SK-N-SH treated with all-trans-retinoic acid at 6 μM for 48 hours (cell line): ENCODE results near the gene FAAH.

ENCODE experiments used
- ATAC-seq: fragments of 200-7000 bp; cut with Tn5 transposase; 3 replicates; pipeline ENCODE4 v1.9.1; 2020; ENCODE audit warnings: mild to moderate bottlenecking, moderate library complexity
- ARNTL ChIP-seq: fragments of 450-650 bp; formaldehyde crosslinking; IDR thresholded peaks from 2 replicates; pipeline ENCODE4 v1.5.0; 2020; ENCODE audit warnings: low read depth, mild to moderate bottlenecking, moderate library complexity, borderline replicate concordance
- BACH2 ChIP-seq: fragments of 250-450 bp; sonication (Bioruptor Pico); IDR thresholded peaks from 2 replicates; pipeline ENCODE4 v1.9.0; 2021; ENCODE audit warnings: mild to moderate bottlenecking, borderline replicate concordance
- CSDC2 ChIP-seq: fragments of 250-450 bp; sonication (Bioruptor Pico); IDR thresholded peaks from 2 replicates; pipeline ENCODE4 v1.5.0; 2020; ENCODE audit warnings: mild to moderate bottlenecking, moderate library complexity
- ESRRG ChIP-seq: fragments of 250-450 bp; sonication (Bioruptor Pico); IDR thresholded peaks from 2 replicates; pipeline ENCODE4 v1.6.1; 2021; ENCODE audit warnings: mild to moderate bottlenecking
- GLIS3 ChIP-seq: fragments of 250-450 bp; sonication (Bioruptor Pico); IDR thresholded peaks from 2 replicates; pipeline ENCODE4 v1.5.0; 2020; ENCODE audit warnings: mild to moderate bottlenecking, moderate library complexity
- ISL1 ChIP-seq: fragments of 250-450 bp; sonication (Bioruptor Pico); IDR thresholded peaks from 2 replicates; pipeline ENCODE4 v2.1.2; 2022; ENCODE audit warnings: mild to moderate bottlenecking, moderate library complexity
- OSR1 ChIP-seq: fragments of 250-450 bp; sonication (Bioruptor Pico); IDR thresholded peaks from 2 replicates; pipeline ENCODE4 v1.8.0; 2022; ENCODE audit warnings: moderate library complexity, mild to moderate bottlenecking, inconsistent platforms
- RARB ChIP-seq: fragments of 250-450 bp; sonication (Bioruptor Pico); IDR thresholded peaks from 2 replicates; pipeline ENCODE4 v1.8.0; 2021; ENCODE audit warnings: mild to moderate bottlenecking, moderate library complexity
- SNAI2 ChIP-seq: fragments of 250-450 bp; sonication (Bioruptor Pico); IDR thresholded peaks from 2 replicates; pipeline ENCODE4 v1.5.0; 2020; ENCODE audit warnings: mild to moderate bottlenecking, moderate library complexity
- TCF4 ChIP-seq: fragments of 250-450 bp; sonication (Bioruptor Pico); IDR thresholded peaks from 2 replicates; pipeline ENCODE4 v1.8.0; 2021; ENCODE audit warnings: mild to moderate bottlenecking, moderate library complexity, borderline replicate concordance
- TOX ChIP-seq: fragments of 250-450 bp; sonication (Bioruptor Pico); IDR thresholded peaks from 2 replicates; pipeline ENCODE4 v1.8.0; 2021; ENCODE audit warnings: mild to moderate bottlenecking, moderate library complexity, borderline replicate concordance
- ZC3H10 ChIP-seq: fragments of 250-450 bp; sonication (Bioruptor Pico); IDR thresholded peaks from 2 replicates; pipeline ENCODE4 v1.5.1; 2021; ENCODE audit warnings: mild to moderate bottlenecking, moderate library complexity
- ZFP3 ChIP-seq: fragments of 250-450 bp; sonication (Bioruptor Pico); IDR thresholded peaks from 2 replicates; pipeline ENCODE4 v1.5.0; 2020; ENCODE audit warnings: mild to moderate bottlenecking, moderate library complexity
- ZFP30 ChIP-seq: fragments of 450-650 bp; formaldehyde crosslinking; IDR thresholded peaks from 2 replicates; pipeline ENCODE4 v1.5.0; 2022; ENCODE audit warnings: mild to moderate bottlenecking, moderate library complexity
- ZNF565 ChIP-seq: fragments of 450-650 bp; formaldehyde crosslinking; conservative IDR thresholded peaks from 2 replicates; pipeline ENCODE4 v1.5.0; 2020; ENCODE audit warnings: low read depth, mild to moderate bottlenecking, moderate library complexity
- ZNF70 ChIP-seq: fragments of 450-650 bp; formaldehyde crosslinking; IDR thresholded peaks from 2 replicates; pipeline ENCODE4 v1.5.0; 2020; ENCODE audit warnings: mild to moderate bottlenecking, moderate library complexity
- ZNF8 ChIP-seq: fragments of 450-650 bp; formaldehyde crosslinking; IDR thresholded peaks from 2 replicates; pipeline ENCODE4 v1.5.0; 2020; ENCODE audit warnings: mild to moderate bottlenecking, moderate library complexity
- TF ChIP-seq, protein P1 (sequence below): fragments of 250-450 bp; sonication (Bioruptor Pico); IDR thresholded peaks from 2 replicates; pipeline ENCODE4 v1.8.0; 2021; ENCODE audit warnings: low read depth, mild to moderate bottlenecking, moderate library complexity, borderline replicate concordance
- TF ChIP-seq, protein P2 (sequence below): fragments of 250-450 bp; sonication (Bioruptor Pico); IDR thresholded peaks from 2 replicates; pipeline ENCODE4 v1.5.0; 2020; ENCODE audit warnings: mild to moderate bottlenecking, moderate library complexity
- TF ChIP-seq, protein P3 (sequence below): fragments of 250-450 bp; sonication (Bioruptor Pico); IDR thresholded peaks from 2 replicates; pipeline ENCODE4 v1.5.1; 2021; ENCODE audit warnings: mild to moderate bottlenecking, moderate library complexity
- TF ChIP-seq, protein P4 (sequence below): fragments of 250-450 bp; sonication (Bioruptor Pico); IDR thresholded peaks from 2 replicates; pipeline ENCODE4 v1.5.1; 2020; ENCODE audit warnings: low read depth, mild to moderate bottlenecking, moderate library complexity
- TF ChIP-seq, protein P5 (sequence below): fragments of 250-450 bp; sonication (Bioruptor Pico); IDR thresholded peaks from 2 replicates; pipeline ENCODE4 v1.8.0; 2020; ENCODE audit warnings: mild to moderate bottlenecking, moderate library complexity, borderline replicate concordance

Gene FAAH

DNA sequence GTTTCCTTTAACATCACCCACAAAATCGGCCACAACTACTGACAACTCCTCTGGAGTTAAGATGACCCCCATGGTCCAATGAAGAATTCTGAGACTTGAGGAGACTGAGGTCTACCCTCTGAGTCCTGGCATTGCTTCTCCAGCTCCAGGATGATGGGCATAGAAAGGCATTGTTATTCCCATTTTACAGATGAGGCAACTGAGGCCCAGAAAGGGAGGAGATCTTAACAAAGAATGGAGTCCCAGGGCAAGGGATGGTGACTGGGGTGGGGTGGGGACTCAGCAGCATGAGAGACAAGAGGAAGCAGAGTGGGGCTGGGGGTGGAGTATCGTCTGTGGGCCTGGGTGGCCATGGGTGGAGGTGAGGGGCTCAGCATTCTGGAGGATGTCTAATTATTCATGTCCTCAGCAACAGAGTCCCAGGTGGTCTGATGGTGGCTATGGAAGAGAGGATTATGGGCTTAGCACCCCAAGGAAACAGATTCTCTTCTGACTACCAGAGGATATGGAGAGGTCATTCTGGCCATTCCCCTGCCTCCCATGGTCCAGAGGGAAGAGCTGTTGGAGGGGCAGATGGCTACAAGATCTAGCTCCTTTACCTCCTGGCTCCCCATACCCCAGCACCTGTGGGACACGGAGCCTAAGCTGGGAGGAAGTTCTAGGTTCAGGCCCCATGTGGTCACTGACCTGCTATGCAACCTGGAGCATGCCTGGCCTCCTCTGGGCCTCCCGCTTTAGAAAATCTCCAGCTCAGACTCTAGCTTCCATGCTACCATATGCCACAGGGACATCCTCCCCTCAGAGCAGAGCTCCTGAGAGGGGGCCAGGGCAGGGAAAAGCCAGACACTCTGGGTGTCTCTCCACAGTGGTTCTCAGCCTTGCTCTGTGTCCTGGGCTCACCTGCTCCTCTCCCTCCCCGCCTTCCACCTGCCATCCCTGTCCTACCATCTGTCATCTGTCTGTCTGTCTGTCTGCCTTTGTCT is 58.1 kb downstream of the FAAH start:
- no peak for TF ChIP-seq TCF4 (CRISPR knock-in tag)
- TF ChIP-seq SNAI2 (CRISPR knock-in tag), result no peak
- TF ChIP-seq RARB (CRISPR knock-in tag), result no peak
- no peak for TF ChIP-seq ZFP3 (CRISPR knock-in tag)
- TF ChIP-seq ZC3H10 (CRISPR knock-in tag), result no peak
- TF ChIP-seq, protein P1, sequence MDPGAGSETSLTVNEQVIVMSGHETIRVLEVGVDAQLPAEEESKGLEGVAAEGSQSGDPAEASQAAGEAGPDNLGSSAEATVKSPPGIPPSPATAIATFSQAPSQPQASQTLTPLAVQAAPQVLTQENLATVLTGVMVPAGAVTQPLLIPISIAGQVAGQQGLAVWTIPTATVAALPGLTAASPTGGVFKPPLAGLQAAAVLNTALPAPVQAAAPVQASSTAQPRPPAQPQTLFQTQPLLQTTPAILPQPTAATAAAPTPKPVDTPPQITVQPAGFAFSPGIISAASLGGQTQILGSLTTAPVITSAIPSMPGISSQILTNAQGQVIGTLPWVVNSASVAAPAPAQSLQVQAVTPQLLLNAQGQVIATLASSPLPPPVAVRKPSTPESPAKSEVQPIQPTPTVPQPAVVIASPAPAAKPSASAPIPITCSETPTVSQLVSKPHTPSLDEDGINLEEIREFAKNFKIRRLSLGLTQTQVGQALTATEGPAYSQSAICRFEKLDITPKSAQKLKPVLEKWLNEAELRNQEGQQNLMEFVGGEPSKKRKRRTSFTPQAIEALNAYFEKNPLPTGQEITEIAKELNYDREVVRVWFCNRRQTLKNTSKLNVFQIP (CRISPR knock-in tag), result no peak
- TF ChIP-seq, protein P2, sequence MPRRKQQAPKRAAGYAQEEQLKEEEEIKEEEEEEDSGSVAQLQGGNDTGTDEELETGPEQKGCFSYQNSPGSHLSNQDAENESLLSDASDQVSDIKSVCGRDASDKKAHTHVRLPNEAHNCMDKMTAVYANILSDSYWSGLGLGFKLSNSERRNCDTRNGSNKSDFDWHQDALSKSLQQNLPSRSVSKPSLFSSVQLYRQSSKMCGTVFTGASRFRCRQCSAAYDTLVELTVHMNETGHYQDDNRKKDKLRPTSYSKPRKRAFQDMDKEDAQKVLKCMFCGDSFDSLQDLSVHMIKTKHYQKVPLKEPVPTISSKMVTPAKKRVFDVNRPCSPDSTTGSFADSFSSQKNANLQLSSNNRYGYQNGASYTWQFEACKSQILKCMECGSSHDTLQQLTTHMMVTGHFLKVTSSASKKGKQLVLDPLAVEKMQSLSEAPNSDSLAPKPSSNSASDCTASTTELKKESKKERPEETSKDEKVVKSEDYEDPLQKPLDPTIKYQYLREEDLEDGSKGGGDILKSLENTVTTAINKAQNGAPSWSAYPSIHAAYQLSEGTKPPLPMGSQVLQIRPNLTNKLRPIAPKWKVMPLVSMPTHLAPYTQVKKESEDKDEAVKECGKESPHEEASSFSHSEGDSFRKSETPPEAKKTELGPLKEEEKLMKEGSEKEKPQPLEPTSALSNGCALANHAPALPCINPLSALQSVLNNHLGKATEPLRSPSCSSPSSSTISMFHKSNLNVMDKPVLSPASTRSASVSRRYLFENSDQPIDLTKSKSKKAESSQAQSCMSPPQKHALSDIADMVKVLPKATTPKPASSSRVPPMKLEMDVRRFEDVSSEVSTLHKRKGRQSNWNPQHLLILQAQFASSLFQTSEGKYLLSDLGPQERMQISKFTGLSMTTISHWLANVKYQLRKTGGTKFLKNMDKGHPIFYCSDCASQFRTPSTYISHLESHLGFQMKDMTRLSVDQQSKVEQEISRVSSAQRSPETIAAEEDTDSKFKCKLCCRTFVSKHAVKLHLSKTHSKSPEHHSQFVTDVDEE (CRISPR knock-in tag), result no peak
- TF ChIP-seq, protein P3, sequence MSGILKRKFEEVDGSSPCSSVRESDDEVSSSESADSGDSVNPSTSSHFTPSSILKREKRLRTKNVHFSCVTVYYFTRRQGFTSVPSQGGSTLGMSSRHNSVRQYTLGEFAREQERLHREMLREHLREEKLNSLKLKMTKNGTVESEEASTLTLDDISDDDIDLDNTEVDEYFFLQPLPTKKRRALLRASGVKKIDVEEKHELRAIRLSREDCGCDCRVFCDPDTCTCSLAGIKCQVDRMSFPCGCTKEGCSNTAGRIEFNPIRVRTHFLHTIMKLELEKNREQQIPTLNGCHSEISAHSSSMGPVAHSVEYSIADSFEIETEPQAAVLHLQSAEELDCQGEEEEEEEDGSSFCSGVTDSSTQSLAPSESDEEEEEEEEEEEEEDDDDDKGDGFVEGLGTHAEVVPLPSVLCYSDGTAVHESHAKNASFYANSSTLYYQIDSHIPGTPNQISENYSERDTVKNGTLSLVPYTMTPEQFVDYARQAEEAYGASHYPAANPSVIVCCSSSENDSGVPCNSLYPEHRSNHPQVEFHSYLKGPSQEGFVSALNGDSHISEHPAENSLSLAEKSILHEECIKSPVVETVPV (CRISPR knock-in tag), result no peak
- TF ChIP-seq GLIS3 (CRISPR knock-in tag), result no peak
- TF ChIP-seq ZNF70 (CRISPR knock-in tag), result no peak
- TF ChIP-seq BACH2 (CRISPR knock-in tag), result no peak
- TF ChIP-seq ESRRG, result no peak
- TF ChIP-seq, all 23 proteins: peak for 0
- ATAC-seq, result no peak

DNA sequence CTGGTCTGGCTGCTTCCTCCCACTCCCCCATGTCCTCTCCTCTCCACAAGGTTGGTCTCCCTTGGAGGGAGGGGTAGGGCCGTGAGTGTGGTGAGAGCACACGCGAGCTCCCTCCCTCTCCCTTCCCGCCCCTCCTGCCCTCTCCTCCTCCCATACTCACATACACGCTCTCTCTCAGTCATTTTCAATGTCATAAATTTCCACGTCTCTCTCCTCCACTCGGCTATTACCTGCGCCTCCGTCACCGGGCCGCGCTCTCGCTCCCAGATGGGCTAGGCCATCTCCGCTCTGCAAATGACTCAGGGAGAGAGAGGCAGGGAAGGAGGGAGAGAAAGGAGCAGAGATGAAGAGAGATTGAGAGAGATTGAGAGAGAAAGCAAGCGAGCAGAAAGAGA is 58.8 kb downstream of the FAAH start:
- ATAC-seq, result no peak
- no peak for TF ChIP-seq OSR1
- TF ChIP-seq ZNF8 (CRISPR knock-in tag), result no peak

DNA sequence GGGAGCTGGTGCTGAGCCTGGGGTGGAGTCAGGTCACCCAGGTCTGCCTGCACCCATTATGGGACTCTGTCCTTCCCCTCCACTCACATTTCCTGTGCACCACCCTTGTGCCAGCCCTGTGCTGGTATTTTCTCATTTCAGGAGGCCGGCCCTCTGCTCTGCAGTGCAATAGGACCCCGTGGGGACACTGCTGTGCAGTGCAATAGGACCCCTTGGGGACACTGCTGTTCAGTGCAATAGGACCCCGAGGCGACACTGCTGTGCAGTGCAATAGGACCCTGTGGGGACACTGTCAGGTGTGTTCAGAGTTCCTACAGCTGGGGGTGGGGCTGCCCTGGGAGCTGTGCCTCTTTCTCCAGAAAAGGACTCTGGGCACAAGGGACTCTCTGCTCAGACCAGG is 59.3 kb downstream of the FAAH start:
- no peak for ATAC-seq
- no peak for TF ChIP-seq BACH2 (CRISPR knock-in tag)
- no peak for TF ChIP-seq ZNF8 (CRISPR knock-in tag)
- TF ChIP-seq, protein P4, sequence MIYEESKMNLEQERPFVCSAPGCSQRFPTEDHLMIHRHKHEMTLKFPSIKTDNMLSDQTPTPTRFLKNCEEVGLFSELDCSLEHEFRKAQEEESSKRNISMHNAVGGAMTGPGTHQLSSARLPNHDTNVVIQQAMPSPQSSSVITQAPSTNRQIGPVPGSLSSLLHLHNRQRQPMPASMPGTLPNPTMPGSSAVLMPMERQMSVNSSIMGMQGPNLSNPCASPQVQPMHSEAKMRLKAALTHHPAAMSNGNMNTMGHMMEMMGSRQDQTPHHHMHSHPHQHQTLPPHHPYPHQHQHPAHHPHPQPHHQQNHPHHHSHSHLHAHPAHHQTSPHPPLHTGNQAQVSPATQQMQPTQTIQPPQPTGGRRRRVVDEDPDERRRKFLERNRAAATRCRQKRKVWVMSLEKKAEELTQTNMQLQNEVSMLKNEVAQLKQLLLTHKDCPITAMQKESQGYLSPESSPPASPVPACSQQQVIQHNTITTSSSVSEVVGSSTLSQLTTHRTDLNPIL, result no peak
- TF ChIP-seq, protein P5, sequence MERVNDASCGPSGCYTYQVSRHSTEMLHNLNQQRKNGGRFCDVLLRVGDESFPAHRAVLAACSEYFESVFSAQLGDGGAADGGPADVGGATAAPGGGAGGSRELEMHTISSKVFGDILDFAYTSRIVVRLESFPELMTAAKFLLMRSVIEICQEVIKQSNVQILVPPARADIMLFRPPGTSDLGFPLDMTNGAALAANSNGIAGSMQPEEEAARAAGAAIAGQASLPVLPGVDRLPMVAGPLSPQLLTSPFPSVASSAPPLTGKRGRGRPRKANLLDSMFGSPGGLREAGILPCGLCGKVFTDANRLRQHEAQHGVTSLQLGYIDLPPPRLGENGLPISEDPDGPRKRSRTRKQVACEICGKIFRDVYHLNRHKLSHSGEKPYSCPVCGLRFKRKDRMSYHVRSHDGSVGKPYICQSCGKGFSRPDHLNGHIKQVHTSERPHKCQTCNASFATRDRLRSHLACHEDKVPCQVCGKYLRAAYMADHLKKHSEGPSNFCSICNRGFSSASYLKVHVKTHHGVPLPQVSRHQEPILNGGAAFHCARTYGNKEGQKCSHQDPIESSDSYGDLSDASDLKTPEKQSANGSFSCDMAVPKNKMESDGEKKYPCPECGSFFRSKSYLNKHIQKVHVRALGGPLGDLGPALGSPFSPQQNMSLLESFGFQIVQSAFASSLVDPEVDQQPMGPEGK (CRISPR knock-in tag), result no peak
- no peak for TF ChIP-seq CSDC2
- TF ChIP-seq, protein P1 (CRISPR knock-in tag), result no peak
- TF ChIP-seq TOX (CRISPR knock-in tag), result no peak
- TF ChIP-seq ZNF565, result no peak
- TF ChIP-seq ZFP30 (CRISPR knock-in tag), result no peak
- no peak for TF ChIP-seq ARNTL (CRISPR knock-in tag)
- no peak for TF ChIP-seq TCF4 (CRISPR knock-in tag)
- TF ChIP-seq ZNF70 (CRISPR knock-in tag), result no peak
- TF ChIP-seq ZFP3 (CRISPR knock-in tag), result no peak
- TF ChIP-seq, protein P3 (CRISPR knock-in tag), result no peak
- no peak for TF ChIP-seq OSR1
- TF ChIP-seq ISL1 (CRISPR knock-in tag), result no peak
- TF ChIP-seq, all 23 proteins: peak for 0
